IMR-90 (cell line): Measurements from ENCODE around the gene SLC9C2. TPM values are rescaled to one million over a fixed set of nuclear protein-coding genes. Genes with fewer than 3 reads are reported as not detected.

ENCODE experiments used
- ATAC-seq: fragments of 200-7000 bp; cut with Tn5 transposase; 2 replicates; pipeline ENCODE4 v1.9.1; 2020; ENCODE audit warnings: low read depth, mild to moderate bottlenecking, moderate library complexity
- Bru-seq: library from RNA; stranded (reverse); fragments of 400-500 nt; gene quantifications from one replicate; lab custom pipeline; 2021; lab: Mats Ljungman, UMichigan
- BruChase-seq, 2 experiments: library from RNA; stranded (reverse); fragments of 400-500 nt; gene quantifications; one replicate each; lab custom pipeline; 2021; lab: Mats Ljungman, UMichigan
- BruUV-seq: library from RNA; stranded (reverse); fragments of 400-500 nt; replicated peaks from 2 replicates; lab custom pipeline; 2021; lab: Mats Ljungman, UMichigan
- CTCF ChIA-PET: fragments of 300-600 bp; formaldehyde crosslinking; extraction: SDS; loops from one replicate; lab custom pipeline; 2021; ENCODE audit warnings: antibody characterized with exemption; lab: Yijun Ruan, JAX
- POLR2A ChIA-PET: fragments of 300-600 bp; sonication (Branson Sonifier 250); formaldehyde crosslinking; loops from one replicate; lab custom pipeline; 2022; ENCODE audit warnings: antibody characterized with exemption; ENCODE audit not compliant: unreplicated experiment; lab: Charles Lee
- DNase-seq: peaks from one replicate; pipeline ENCODE4 v3.0.0; 2013
- H2AFZ ChIP-seq: replicated peaks from 2 replicates; pipeline ENCODE3; 2013; ENCODE audit warnings: low read length, mild to moderate bottlenecking; ENCODE audit not compliant: poor library complexity
- H2AK5ac ChIP-seq: 2 replicates; pipeline ENCODE4 v1.6.1; 2013; ENCODE audit warnings: low read depth, low read length, inconsistent platforms
- H2AK9ac ChIP-seq: replicated peaks from 2 replicates; pipeline ENCODE3; 2013; ENCODE audit warnings: mild to moderate bottlenecking, low read depth, low read length, moderate library complexity; ENCODE audit not compliant: poor library complexity
- H2BK120ac ChIP-seq: 2 replicates; pipeline ENCODE4 v1.6.1; 2013; ENCODE audit warnings: low read depth, low read length, inconsistent platforms
- H2BK15ac ChIP-seq: 3 replicates; pipeline ENCODE4 v1.6.1; 2013; ENCODE audit warnings: low read depth, low read length, inconsistent platforms
- H2BK20ac ChIP-seq: 2 replicates; pipeline ENCODE4 v1.6.1; 2013; ENCODE audit warnings: low read depth, mild to moderate bottlenecking, inconsistent platforms, low read length, moderate library complexity
- H2BK5ac ChIP-seq: 2 replicates; pipeline ENCODE4 v1.6.1; 2013; ENCODE audit warnings: mild to moderate bottlenecking, low read depth, low read length, inconsistent platforms; ENCODE audit not compliant: poor library complexity, severe bottlenecking
- H3K14ac ChIP-seq: replicated peaks from 2 replicates; pipeline ENCODE4 v1.6.1; 2013; ENCODE audit warnings: low read depth, low read length, inconsistent platforms
- H3K18ac ChIP-seq: 2 replicates; pipeline ENCODE4 v1.6.1; 2013; ENCODE audit warnings: low read depth, low read length, control low read depth
- H3K23ac ChIP-seq: 2 replicates; pipeline ENCODE4 v1.6.1; 2013; ENCODE audit warnings: low read depth, low read length, inconsistent platforms
- H3K27ac ChIP-seq: 2 replicates; pipeline ENCODE4 v1.5.1; 2013; ENCODE audit warnings: mild to moderate bottlenecking, control low read depth, low read length; ENCODE audit not compliant: insufficient read depth
- H3K27me3 ChIP-seq: 2 replicates; pipeline ENCODE4 v1.6.1; 2013; ENCODE audit warnings: low read length; ENCODE audit not compliant: control insufficient read depth, insufficient read depth
- H3K36me3 ChIP-seq: 2 replicates; pipeline ENCODE4 v1.6.1; 2013; ENCODE audit warnings: low read length, mixed read lengths; ENCODE audit not compliant: control insufficient read depth, insufficient read depth
- H3K4ac ChIP-seq: 2 replicates; pipeline ENCODE4 v1.6.1; 2013; ENCODE audit warnings: low read depth, low read length, inconsistent platforms
- H3K4me1 ChIP-seq: 2 replicates; pipeline ENCODE4 v1.6.1; 2013; ENCODE audit warnings: low read length, mixed read lengths; ENCODE audit not compliant: control insufficient read depth, insufficient read depth
- H3K4me2 ChIP-seq: 2 replicates; pipeline ENCODE4 v1.6.1; 2013; ENCODE audit warnings: low read depth, mild to moderate bottlenecking, control low read depth, low read length, moderate library complexity
- H3K4me3 ChIP-seq: 2 replicates; pipeline ENCODE4 v1.5.1; 2013; ENCODE audit warnings: low read depth, mild to moderate bottlenecking, control low read depth, low read length, moderate library complexity; ENCODE audit not compliant: insufficient read depth
- H3K56ac ChIP-seq: 2 replicates; pipeline ENCODE4 v1.6.1; 2013; ENCODE audit warnings: low read length, inconsistent platforms; ENCODE audit not compliant: insufficient read depth; ENCODE audit errors: extremely low read depth
- H3K79me1 ChIP-seq, 2 experiments: 2 replicates each; pipeline ENCODE4 v1.6.1; 2013; ENCODE audit warnings: low read length in 2 of 2, inconsistent platforms in 1 of 2, low read depth in 1 of 2
- H3K9ac ChIP-seq: 2 replicates; pipeline ENCODE4 v1.6.1; 2013; ENCODE audit warnings: low read depth, low read length, control low read depth
- H3K9me1 ChIP-seq: 2 replicates; pipeline ENCODE4 v1.6.1; 2013; ENCODE audit warnings: low read length, inconsistent platforms; ENCODE audit not compliant: insufficient read depth
- H3K9me3 ChIP-seq: 2 replicates; pipeline ENCODE4 v1.6.1; 2013; ENCODE audit warnings: low read length; ENCODE audit not compliant: control insufficient read depth, insufficient read depth
- H4K20me1 ChIP-seq: 2 replicates; pipeline ENCODE4 v1.6.1; 2013; ENCODE audit warnings: low read length, inconsistent platforms; ENCODE audit not compliant: insufficient read depth
- H4K5ac ChIP-seq: 2 replicates; pipeline ENCODE4 v1.6.1; 2013; ENCODE audit warnings: mild to moderate bottlenecking, low read depth, low read length, control low read depth
- H4K8ac ChIP-seq, 2 experiments: 2 replicates each; pipeline ENCODE4 v1.6.1; 2013; ENCODE audit warnings: low read depth in 2 of 2, low read length in 2 of 2, control low read depth in 1 of 2, inconsistent platforms in 1 of 2
- H4K91ac ChIP-seq: 2 replicates; pipeline ENCODE4 v1.6.1; 2013; ENCODE audit warnings: low read depth, low read length, inconsistent platforms; ENCODE audit not compliant: insufficient read depth
- MAFK ChIP-seq: IDR thresholded peaks from 2 replicates; pipeline ENCODE4 v1.6.1; 2012; ENCODE audit warnings: low read depth, low read length, improper control_type of control experiment
- MXI1 ChIP-seq: IDR thresholded peaks from 2 replicates; pipeline ENCODE4 v1.6.1; 2012; ENCODE audit warnings: low read depth, mild to moderate bottlenecking, low read length, moderate library complexity, borderline replicate concordance
- RAD21 ChIP-seq: IDR thresholded peaks from 2 replicates; pipeline ENCODE4 v1.6.1; 2012; ENCODE audit warnings: low read length, improper control_type of control experiment
- RCOR1 ChIP-seq: IDR thresholded peaks from 2 replicates; pipeline ENCODE4 v1.6.1; 2012; ENCODE audit warnings: mild to moderate bottlenecking, low read length, improper control_type of control experiment; ENCODE audit not compliant: insufficient replicate concordance
- WGBS, 2 experiments: methylation state at CpG; one replicate each; pipeline versions ENCODE4 v1.1.5 to v1.1.7; 2013; ENCODE audit warnings: missing lambda C conversion rate in 2 of 2; ENCODE audit not compliant: insufficient read length in 1 of 2; ENCODE audit errors: extremely low coverage in 2 of 2; 5-methylcytosine and 5-hydroxymethylcytosine counted together
- dilution Hi-C: fragments of 300-500 bp; cut with HindIII; formaldehyde crosslinking; loops from one replicate; pipeline ENCODE4 v1.14.3; 2018; ENCODE audit warnings: low sequenced_read_pairs; ENCODE audit not compliant: unreplicated experiment
- in situ Hi-C: fragments of 300-500 bp; cut with MboI; formaldehyde crosslinking; loops from 3 replicates; pipeline ENCODE4 v1.14.3; 2019; ENCODE audit warnings: low sequenced_read_pairs, inconsistent platforms, mixed read lengths
- intact Hi-C: fragments of 100-400 bp; cut with micrococcal nuclease; formaldehyde crosslinking; loops from 2 replicates; pipeline ENCODE4 v1.10.0; 2022
- long read RNA-seq: library from polyadenylated mRNA; unstranded; transcript quantifications from one replicate; pipeline ENCODE4 v2.0.0, GENCODE V29; 2021; ENCODE audit not compliant: unreplicated experiment
- polyA plus RNA-seq, 3 experiments: library from polyadenylated mRNA; depleted of rRNA; stranded (reverse); fragments of >200 nt; gene quantifications; 2 replicates each; pipeline ENCODE4 v1.2.3, GENCODE V29; 2012; ENCODE audit warnings: low replicate concordance in 1 of 3
- total RNA-seq: library from RNA; depleted of rRNA; stranded (reverse); fragments of >200 nt; gene quantifications from 2 replicates; pipeline ENCODE4 v1.2.3, GENCODE V29; 2012; rRNA removed

Gene SLC9C2
- total RNA-seq (not detected in 2 replicates), polyA plus RNA-seq (2012; rRNA removed) (not detected in 2 replicates), Bru-seq, nascent RNA (percentile 2 among the genes with signal in this experiment), BruChase-seq, experiment 1, labeled RNA remaining after a 6-hour chase (percentile 5 among the genes with signal in this experiment), BruChase-seq, experiment 2, labeled RNA remaining after a 2-hour chase (percentile 3 among the genes with signal in this experiment)
- polyA plus RNA-seq (2012; cell fraction: cytosol; rRNA removed) = not detected in 2 replicates
- polyA plus RNA-seq (2012; cell fraction: nucleus; rRNA removed; ENCODE audit: low replicate concordance) = not detected in 2 replicates
- long read RNA-seq, partial matches to known transcripts = 0 of 1 reads
- long read RNA-seq, other reads (novel, unspliced or antisense) = 1 of 1 reads

- Histone ChIP-seq H2BK120ac (no peak within 1 kb of the TSS), H3K9me1 (no peaks in the 10 kb centered on the region), H3K23ac (no peak within 1 kb of the TSS), H2AK5ac (no peak within 1 kb of the TSS), H3K18ac (no peak within 1 kb of the TSS), H2BK20ac (no peak within 1 kb of the TSS), H4K8ac (no peak within 1 kb of the TSS), H2BK5ac (no peak within 1 kb of the TSS), H2AK9ac (no peak within 1 kb of the TSS), H4K20me1 (no peaks in the 10 kb centered on the region), H2BK15ac (no peak within 1 kb of the TSS), H3K4me2 (peak within 1 kb of the TSS; percentile 61), H3K4me3 (peak within 1 kb of the TSS; percentile 32; the same call in 1 of the 2 replicates), H3K9ac (no peak within 1 kb of the TSS), H3K79me1 (no peaks in the 10 kb centered on the region), H2AFZ (no peak within 1 kb of the TSS), H3K4me1 (no peaks in the 10 kb centered on the region), H3K4ac (no peak within 1 kb of the TSS), H3K9me3 (no peaks in the 10 kb centered on the region), H3K27ac (no peak within 1 kb of the TSS), H4K91ac (no peak within 1 kb of the TSS), H4K5ac (no peak within 1 kb of the TSS), H3K36me3 (no peaks in the 10 kb centered on the region), H3K27me3 (peaks cover 6% of the 10 kb centered on the region), H3K56ac (no peak within 1 kb of the TSS), H3K14ac (no peak within 1 kb of the TSS)
- POLR2A ChIA-PET = no interaction called here
- no TSS peak for BruUV-seq
- no peak for TF ChIP-seq MXI1
- no peak for TF ChIP-seq RCOR1
- TF ChIP-seq MAFK = peak; percentile 80
- TF ChIP-seq RAD21 = no peak
- dilution Hi-C loops (no loop called here), intact Hi-C loops (no loop called here), in situ Hi-C loops (no loop called here)
- no CpG with 5 or more reads among the region's 5 CpGs for WGBS, 2 experiments
- CTCF ChIA-PET = interaction anchor here (0.7 kb wide), 1 partner anchor 13 kb away, joined by 4 read pairs; no protein-coding TSS in a partner anchor
- DNase-seq (peak; percentile 17), ATAC-seq (peak; percentile 67)
Observed at GRCh38 chr1:173603056-173603591, at the start of gene SLC9C2. SLC9C2 (minus strand) TSS chr1:173603072; CDS start chr1:173601776, 1,296 bp downstream.
